A549 (cell line): ENCODE data around the gene BCDIN3D.

ENCODE experiments used
- CTCF ChIP-seq: fragments of >200 bp; sonication (Bioruptor Twin); formaldehyde crosslinking; IDR thresholded peaks from 3 replicates; pipeline ENCODE4 v1.5.1; 2016
- JUNB ChIP-seq: fragments of >200 bp; sonication (Bioruptor Twin); formaldehyde crosslinking; IDR thresholded peaks from 2 replicates; pipeline ENCODE4 v1.6.1; 2016
- NFE2L2 ChIP-seq: fragments of 150-350 bp; conservative IDR thresholded peaks from 2 replicates; pipeline ENCODE4 v1.6.1; 2014; ENCODE audit warnings: low read length

GRCh38 chr12:49853671-49854070 lies 10.8 kb upstream of the BCDIN3D start:
- TF ChIP-seq CTCF, result no peak
- no peak for TF ChIP-seq JUNB
- no peak for TF ChIP-seq NFE2L2
